GM19397 (cell line): Measurements from ENCODE around the gene CELF2.
A peak's percentile ranks its signal among the peaks of the same experiment; 100 is the strongest.

Source experiments
- ATAC-seq: cut with Tn5 transposase; IDR thresholded peaks from one replicate; pipeline ENCODE4 v1.9.1; 2021; ENCODE audit warnings: mild to moderate bottlenecking, moderate library complexity; ENCODE audit not compliant: unreplicated experiment

CELF2 gene

GRCh38 chr10:11150879-11151415 is 133.3 kb downstream of the CELF2 start:
- no peak for ATAC-seq

GRCh38 chr10:11152801-11153200 is 135.1 kb downstream of the CELF2 start:
- ATAC-seq, result no peak

DNA sequence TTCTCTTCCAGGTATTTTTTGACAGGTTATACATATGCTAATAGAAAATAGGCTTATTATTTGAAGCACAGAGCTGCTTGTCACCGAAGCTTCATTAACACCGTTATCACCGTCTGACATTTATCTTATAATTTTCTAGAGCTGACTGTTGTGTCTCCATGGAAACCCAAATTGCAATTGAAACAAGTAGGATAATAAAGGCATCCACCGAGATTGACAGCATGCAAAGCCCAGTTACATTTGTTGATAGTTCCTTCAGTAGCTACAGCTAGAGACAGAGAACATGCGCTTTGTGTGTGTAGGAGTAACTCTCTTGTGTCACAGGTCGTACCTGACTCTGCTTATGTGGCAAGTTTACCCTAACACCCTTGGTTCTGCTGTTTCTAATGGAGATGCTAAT is 135.6 kb downstream of the CELF2 start:
- no peak for ATAC-seq

- no peak for ATAC-seq
Observed at GRCh38 chr10:11153766-11154165, 136.1 kb downstream of the CELF2 start.

GRCh38 chr10:11154333-11154732 is 136.7 kb downstream of the CELF2 start:
- no peak for ATAC-seq

DNA sequence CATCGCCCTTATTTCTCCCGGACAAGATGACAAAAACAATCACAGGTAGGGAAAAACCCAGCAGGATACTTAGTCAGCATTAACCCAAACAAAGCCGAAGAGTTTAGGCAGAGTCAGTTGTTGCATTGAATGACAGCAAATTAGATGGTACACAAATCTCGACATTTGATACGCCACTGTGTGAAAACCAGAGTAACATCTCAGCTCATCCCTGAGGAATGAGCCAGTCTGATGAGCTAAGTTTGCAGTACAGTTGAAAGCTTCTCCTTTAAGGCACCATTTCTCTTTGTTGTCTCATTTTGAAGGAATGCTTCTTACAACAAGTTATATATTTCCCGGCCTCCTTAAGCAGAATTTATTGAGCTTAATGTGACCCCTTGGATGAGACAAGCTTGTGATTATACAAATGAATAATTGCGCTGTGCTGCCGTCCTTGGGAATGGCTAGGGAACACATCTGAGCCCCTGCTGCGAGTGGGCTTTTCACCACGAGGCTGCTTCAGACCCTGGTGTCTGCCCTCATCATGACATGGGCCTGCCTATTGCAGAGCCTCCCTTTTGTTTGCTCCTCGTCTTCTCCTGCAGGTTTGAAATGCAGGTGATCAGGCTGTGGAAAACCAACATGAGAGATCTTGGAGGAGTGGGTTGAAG is 137.3 kb downstream of the CELF2 start:
- ATAC-seq, result no peak

- ATAC-seq, result no peak
Observed at GRCh38 chr10:11156480-11156879, 138.8 kb downstream of the CELF2 start.

DNA sequence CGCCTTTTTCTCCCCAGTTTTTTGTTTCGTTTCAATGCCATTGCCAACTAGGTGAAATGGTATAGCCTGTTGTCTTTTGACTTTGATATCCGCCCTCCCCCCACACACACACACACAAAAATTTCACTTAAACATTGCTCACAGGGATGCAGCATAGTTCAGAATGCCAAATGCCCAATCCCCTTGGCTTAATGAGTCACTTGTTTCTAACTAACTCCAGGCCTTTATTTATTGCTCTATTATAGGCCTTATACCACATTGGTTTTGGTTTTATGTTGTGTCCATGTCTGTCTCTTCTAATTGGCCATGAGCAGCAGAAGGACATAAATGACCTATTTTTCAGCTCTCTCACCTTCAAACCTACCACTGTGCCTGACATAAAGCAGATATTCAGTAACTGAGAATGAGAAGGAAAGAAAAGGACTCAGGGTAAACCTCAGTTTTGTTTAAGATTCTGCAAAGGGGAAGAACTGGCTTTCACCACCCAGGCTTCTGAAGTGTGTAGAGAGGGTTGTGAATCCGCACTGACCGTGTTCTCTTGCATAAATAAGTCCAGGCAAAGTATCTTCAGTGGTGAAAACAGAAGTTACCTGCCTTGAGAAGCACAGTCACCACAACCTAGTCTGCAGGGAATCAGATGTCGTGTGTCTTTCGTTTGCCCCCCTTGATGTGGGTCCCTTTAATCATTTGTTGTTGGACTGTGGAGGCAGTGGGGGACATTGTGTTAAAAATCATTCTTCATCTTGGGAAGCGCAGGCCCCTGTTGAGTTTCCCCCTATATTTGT is 139.8 kb downstream of the CELF2 start:
- no peak for ATAC-seq

- ATAC-seq, result no peak
Observed at GRCh38 chr10:11158080-11158479, 140.4 kb downstream of the CELF2 start.

DNA sequence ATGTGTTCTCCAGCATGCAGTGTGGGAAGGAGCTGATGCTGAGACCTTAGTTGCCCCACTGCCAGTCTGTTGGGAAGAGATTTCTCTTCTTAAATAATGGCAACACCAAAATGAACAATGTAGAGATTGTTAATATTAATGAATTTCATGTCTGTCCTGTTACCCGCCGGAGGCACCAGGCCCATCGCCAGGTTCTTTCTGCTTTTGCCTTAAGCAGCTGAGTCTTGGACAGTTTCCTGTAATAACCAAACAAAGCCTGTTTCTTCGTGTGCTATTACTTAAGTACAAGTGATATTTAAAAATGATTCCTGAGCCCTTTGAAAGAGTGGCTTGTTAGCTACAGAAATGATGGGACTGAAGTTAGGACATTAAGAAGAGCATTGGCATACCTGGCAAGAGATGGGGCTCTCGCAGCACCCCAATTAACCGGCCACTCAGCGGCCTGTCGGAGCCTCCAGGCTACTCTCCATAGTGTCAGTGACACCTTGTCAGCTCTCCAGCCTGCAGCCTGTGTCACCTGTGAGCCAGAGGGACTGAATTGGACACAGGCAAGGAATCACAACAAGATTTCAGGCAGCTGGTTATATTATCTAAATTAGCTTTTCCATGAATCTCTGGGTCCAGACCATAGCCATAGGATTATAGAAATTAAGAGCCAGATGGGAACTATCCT is 142.0 kb downstream of the CELF2 start:
- no peak for ATAC-seq

DNA sequence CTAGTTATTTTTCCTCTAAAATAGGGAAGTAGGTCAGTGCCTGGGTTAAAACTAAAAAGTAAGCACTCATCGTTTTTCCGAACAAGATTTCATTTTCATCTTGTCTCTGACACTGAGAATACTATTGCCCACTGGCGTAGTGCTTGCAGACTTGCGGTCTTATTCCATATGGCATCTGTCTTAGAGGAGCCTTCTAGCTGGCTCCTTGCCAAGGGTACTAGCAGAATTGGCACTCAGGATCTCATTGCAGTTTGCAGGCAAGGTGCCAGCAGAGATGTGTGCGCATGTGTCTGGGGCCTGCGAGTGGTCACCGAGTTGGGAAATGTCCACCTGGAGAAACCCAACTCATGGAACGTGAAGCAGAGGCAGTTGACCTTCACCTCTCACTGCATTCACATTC is 143.4 kb downstream of the CELF2 start:
- no peak for ATAC-seq

DNA sequence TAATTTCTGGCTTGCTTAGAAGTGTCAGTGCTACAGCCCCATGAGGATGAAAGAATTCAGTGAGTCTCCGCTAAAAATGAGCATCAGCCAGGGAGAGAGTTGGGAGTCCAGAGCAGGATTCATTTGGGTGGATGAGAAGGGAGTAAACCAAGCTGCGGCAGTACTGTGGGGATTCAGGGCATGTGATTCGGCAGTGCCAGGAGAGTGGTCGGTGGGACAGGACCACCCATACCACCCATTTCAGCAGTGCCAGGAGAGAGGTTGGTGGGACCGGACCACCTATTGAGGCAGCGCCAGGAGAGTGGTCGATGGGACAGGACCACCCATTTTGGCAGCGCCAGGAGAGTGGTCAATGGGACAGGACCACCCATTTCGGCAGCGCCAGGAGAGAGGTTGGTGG is 144.2 kb downstream of the CELF2 start:
- no peak for ATAC-seq

DNA sequence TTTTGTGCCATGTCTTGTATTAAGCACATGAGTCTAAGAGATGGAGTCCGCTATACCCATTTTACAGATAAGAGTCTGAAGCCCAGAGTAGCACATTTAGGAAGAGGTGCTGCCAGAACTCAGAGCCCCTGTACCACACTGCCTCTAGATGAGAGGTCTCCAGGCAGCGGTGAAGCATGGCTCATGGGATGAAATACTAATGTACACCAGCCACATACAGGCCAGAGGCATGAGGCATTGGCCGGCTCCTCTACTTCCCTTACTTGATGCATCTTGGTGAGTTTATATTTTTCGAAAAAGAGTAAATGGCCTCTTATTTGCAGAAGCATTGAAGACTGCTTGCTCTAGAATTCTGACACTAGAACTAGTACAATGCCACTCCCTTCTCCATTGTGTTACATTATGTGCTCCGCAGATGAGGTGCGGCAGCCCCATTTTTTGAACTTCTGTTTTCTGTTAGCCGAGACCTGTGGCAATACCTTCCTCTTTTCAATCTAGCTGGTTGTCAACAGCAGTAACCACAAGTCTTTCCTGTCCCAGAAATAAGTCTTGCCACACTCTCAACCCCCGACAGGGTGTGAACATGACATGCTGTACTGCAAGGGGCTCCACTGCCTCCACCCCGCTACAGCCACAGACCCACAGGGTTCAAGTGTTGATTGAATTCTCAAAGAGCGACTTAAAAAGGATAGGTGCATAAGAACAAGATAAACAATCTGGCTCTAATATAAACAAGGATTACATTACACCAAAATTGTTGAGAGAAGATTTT is 145.3 kb downstream of the CELF2 start:
- ATAC-seq, result peak; percentile 60

- ATAC-seq, result no peak
Observed at GRCh38 chr10:11163780-11164550, 146.3 kb downstream of the CELF2 start.

GRCh38 chr10:11164551-11164802 is 146.8 kb downstream of the CELF2 start:
- no peak for ATAC-seq

GRCh38 chr10:11164803-11165590 is 147.3 kb downstream of the CELF2 start:
- ATAC-seq, result peak; percentile 12

GRCh38 chr10:11165591-11166543 is 148.2 kb downstream of the CELF2 start:
- ATAC-seq, result peak; percentile 46

GRCh38 chr10:11166550-11166949 is 148.9 kb downstream of the CELF2 start:
- no peak for ATAC-seq
